Astrocyte (in vitro differentiated cells and primary cell): ENCODE data around the gene RMRP.

ENCODE experiments used
- CTCF ChIP-seq: IDR thresholded peaks from 2 replicates; pipeline ENCODE4 v1.5.1; 2011; ENCODE audit warnings: low read depth, mild to moderate bottlenecking, inconsistent platforms, low read length, moderate library complexity; ENCODE audit not compliant: insufficient read depth
- EZH2 ChIP-seq: IDR thresholded peaks from 2 replicates; pipeline ENCODE4 v1.6.1; 2012; ENCODE audit warnings: mild to moderate bottlenecking, low read length, inconsistent platforms; ENCODE audit not compliant: insufficient read depth

GRCh38 chr9:35696520-35697215, 38.8 kb upstream of the RMRP start:
- no peak for TF ChIP-seq EZH2
- peak; percentile 88 for TF ChIP-seq CTCF
